PC-9 (cell line): ENCODE data around the gene SLC52A3. TPM values are rescaled to one million over a fixed set of nuclear protein-coding genes. Genes with fewer than 3 reads are reported as not detected.

Source experiments
- BruUV-seq: library from RNA; stranded (reverse); fragments of 400-500 nt; replicated peaks from 2 replicates; lab custom pipeline; 2021; lab: Mats Ljungman, UMichigan
- CTCF ChIA-PET: fragments of 300-600 bp; sonication (Branson Sonifier 250); formaldehyde crosslinking; loops from one replicate; lab custom pipeline; 2022; ENCODE audit warnings: antibody characterized with exemption; lab: Charles Lee
- POLR2A ChIA-PET: fragments of 300-600 bp; sonication (Branson Sonifier 250); formaldehyde crosslinking; loops from one replicate; lab custom pipeline; 2022; ENCODE audit warnings: antibody characterized with exemption; ENCODE audit not compliant: unreplicated experiment; lab: Charles Lee
- DNase-seq, 2 experiments: peaks; one replicate each; pipeline versions ENCODE4 v3.0.0 to v3.0.0-alpha.2; 2015 to 2022; ENCODE audit warnings: mixed read lengths in 1 of 2
- H2AFZ ChIP-seq: fragments of 200-600 bp; sonication (generic); 2 replicates; pipeline ENCODE4 v1.8.1; 2017; ENCODE audit warnings: antibody characterized with exemption
- H3F3A ChIP-seq: fragments of 200-600 bp; sonication (generic); 2 replicates; pipeline ENCODE4 v1.8.1; 2017; ENCODE audit warnings: antibody characterized with exemption, mild to moderate bottlenecking, low read depth; ENCODE audit not compliant: insufficient read depth
- H3K27ac ChIP-seq: fragments of 200-600 bp; sonication (generic); 2 replicates; pipeline ENCODE4 v1.6.1; 2016; ENCODE audit warnings: mixed run types
- H3K27me3 ChIP-seq: fragments of 200-600 bp; sonication (generic); 2 replicates; pipeline ENCODE4 v1.6.1; 2016; ENCODE audit warnings: low read depth, mixed run types; ENCODE audit not compliant: insufficient read depth
- H3K36me3 ChIP-seq: fragments of 200-600 bp; sonication (generic); 2 replicates; pipeline ENCODE4 v1.6.1; 2016; ENCODE audit warnings: low read depth, mixed run types
- H3K4me1 ChIP-seq: fragments of 200-600 bp; sonication (generic); replicated peaks from 2 replicates; pipeline ENCODE4 v1.6.1; 2016; ENCODE audit warnings: mixed run types; ENCODE audit not compliant: insufficient read depth
- H3K4me2 ChIP-seq: fragments of 200-600 bp; sonication (generic); 2 replicates; pipeline ENCODE4 v1.6.1; 2017; ENCODE audit warnings: mixed run types
- H3K4me3 ChIP-seq: fragments of 200-600 bp; sonication (generic); 2 replicates; pipeline ENCODE4 v1.6.1; 2016; ENCODE audit warnings: mixed run types
- H3K79me2 ChIP-seq: fragments of 200-600 bp; sonication (generic); 2 replicates; pipeline ENCODE4 v1.6.1; 2017; ENCODE audit warnings: low read depth, mixed run types
- H3K9me2 ChIP-seq: fragments of 200-600 bp; sonication (generic); 2 replicates; pipeline ENCODE4 v1.8.1; 2017; ENCODE audit warnings: mild to moderate bottlenecking; ENCODE audit not compliant: insufficient read depth
- H3K9me3 ChIP-seq: fragments of 200-600 bp; sonication (generic); 2 replicates; pipeline ENCODE4 v1.8.1; 2016; ENCODE audit warnings: low read depth; ENCODE audit not compliant: insufficient read depth
- H4K20me1 ChIP-seq: fragments of 200-600 bp; sonication (generic); 2 replicates; pipeline ENCODE4 v1.8.1; 2017; ENCODE audit not compliant: insufficient read depth
- EZH2 ChIP-seq: fragments of 200-600 bp; sonication (generic); IDR thresholded peaks from 2 replicates; pipeline ENCODE4 v1.8.0; 2017; ENCODE audit warnings: antibody characterized with exemption, low read depth
- intact Hi-C: fragments of 100-400 bp; cut with micrococcal nuclease; formaldehyde crosslinking; loops from one replicate; pipeline ENCODE4 v1.10.0; 2022; ENCODE audit not compliant: unreplicated experiment
- total RNA-seq: library from RNA; stranded (reverse); gene quantifications from 2 replicates; pipeline ENCODE4 v1.2.3, GENCODE V29; 2021
- TF ChIP-seq, protein P1 (sequence below): fragments of 200-600 bp; sonication (generic); conservative IDR thresholded peaks from 2 replicates; pipeline ENCODE4 v1.6.1; 2017; ENCODE audit warnings: mixed run types, antibody characterized with exemption, mild to moderate bottlenecking, moderate library complexity

SLC52A3 gene
- total RNA-seq, 1 experiment from 2014 or later, result 6.9 TPM

DNA sequence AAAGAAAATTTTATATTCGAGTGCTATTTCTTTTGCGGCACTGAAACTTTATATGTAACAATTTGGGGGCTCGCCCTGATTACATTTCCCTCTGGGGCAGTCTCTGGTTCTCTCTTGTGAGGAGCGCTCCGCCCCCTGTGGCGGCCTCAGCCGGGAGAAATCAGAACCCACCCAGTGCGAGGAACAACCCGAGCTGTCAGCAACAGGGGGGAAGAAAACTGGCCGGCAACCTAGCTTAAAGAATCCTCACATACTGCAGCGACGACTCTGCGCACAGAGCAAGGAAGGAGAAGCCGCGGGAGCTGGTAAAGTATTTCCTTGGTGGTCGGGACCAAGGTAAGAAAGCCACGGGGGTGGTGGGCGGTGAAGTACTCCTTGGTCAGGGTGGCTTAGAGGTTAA, 23.9 kb upstream of the SLC52A3 start:
- H3K27ac ChIP-seq, result no peak overlapping the region
- TF ChIP-seq, protein P1, sequence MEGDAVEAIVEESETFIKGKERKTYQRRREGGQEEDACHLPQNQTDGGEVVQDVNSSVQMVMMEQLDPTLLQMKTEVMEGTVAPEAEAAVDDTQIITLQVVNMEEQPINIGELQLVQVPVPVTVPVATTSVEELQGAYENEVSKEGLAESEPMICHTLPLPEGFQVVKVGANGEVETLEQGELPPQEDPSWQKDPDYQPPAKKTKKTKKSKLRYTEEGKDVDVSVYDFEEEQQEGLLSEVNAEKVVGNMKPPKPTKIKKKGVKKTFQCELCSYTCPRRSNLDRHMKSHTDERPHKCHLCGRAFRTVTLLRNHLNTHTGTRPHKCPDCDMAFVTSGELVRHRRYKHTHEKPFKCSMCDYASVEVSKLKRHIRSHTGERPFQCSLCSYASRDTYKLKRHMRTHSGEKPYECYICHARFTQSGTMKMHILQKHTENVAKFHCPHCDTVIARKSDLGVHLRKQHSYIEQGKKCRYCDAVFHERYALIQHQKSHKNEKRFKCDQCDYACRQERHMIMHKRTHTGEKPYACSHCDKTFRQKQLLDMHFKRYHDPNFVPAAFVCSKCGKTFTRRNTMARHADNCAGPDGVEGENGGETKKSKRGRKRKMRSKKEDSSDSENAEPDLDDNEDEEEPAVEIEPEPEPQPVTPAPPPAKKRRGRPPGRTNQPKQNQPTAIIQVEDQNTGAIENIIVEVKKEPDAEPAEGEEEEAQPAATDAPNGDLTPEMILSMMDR, result no peak
- TF ChIP-seq EZH2, result no peak
- no peak for DNase-seq
- H3K36me3 ChIP-seq, result no peaks in the 10 kb centered on the region
- H2AFZ ChIP-seq, result no peak overlapping the region
- intact Hi-C loops, result no loop called here
- CTCF ChIA-PET, result no interaction called here
- H3F3A ChIP-seq, result no peaks in the 10 kb centered on the region
- POLR2A ChIA-PET, result no interaction called here
- peaks cover 5% of the 10 kb centered on the region; the same call in 1 of the 2 replicates for H3K9me3 ChIP-seq
- H3K9me2 ChIP-seq, result no peaks in the 10 kb centered on the region
- no peak overlapping the region for H3K4me3 ChIP-seq
- H4K20me1 ChIP-seq, result no peaks in the 10 kb centered on the region
- H3K4me1 ChIP-seq, result no peaks in the 10 kb centered on the region
- no peaks in the 10 kb centered on the region for H3K79me2 ChIP-seq
- no peak overlapping the region for H3K4me2 ChIP-seq
- H3K27me3 ChIP-seq, result peaks cover 59% of the 10 kb centered on the region
- no TSS peak for BruUV-seq

DNA sequence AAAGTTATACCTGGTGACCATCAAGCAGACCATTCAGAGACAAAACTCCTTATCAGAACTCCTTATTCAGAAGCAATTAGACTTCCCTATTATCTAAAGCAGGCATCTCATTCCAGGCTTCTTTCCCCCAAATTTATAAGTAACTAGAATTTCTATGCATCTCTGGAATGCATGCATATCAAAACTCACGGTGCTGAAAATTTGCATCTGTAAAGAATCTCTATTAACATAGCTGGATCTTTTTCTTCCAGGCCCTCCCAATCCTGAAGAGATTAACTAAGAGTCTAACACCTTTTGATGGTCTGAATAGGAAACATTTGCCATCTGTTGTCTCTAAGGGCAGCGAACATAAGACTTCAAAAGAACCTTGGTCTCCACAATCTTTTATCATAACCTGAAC, 22.8 kb upstream of the SLC52A3 start:
- Histone ChIP-seq H3K27ac (no peak overlapping the region), H3K9me2 (no peaks in the 10 kb centered on the region), H3K79me2 (no peaks in the 10 kb centered on the region), H3K27me3 (peaks cover 60% of the 10 kb centered on the region), H3F3A (no peaks in the 10 kb centered on the region), H3K36me3 (no peaks in the 10 kb centered on the region), H3K9me3 (peaks cover 5% of the 10 kb centered on the region; the same call in 1 of the 2 replicates), H4K20me1 (no peaks in the 10 kb centered on the region), H2AFZ (no peak overlapping the region), H3K4me1 (no peaks in the 10 kb centered on the region), H3K4me2 (no peak overlapping the region), H3K4me3 (no peak overlapping the region)
- CTCF ChIA-PET, result no interaction called here
- no peak for TF ChIP-seq EZH2
- TF ChIP-seq, protein P1, result no peak
- POLR2A ChIA-PET, result no interaction called here
- DNase-seq, result no peak
- intact Hi-C loops, result no loop called here
- BruUV-seq, result no TSS peak

DNA sequence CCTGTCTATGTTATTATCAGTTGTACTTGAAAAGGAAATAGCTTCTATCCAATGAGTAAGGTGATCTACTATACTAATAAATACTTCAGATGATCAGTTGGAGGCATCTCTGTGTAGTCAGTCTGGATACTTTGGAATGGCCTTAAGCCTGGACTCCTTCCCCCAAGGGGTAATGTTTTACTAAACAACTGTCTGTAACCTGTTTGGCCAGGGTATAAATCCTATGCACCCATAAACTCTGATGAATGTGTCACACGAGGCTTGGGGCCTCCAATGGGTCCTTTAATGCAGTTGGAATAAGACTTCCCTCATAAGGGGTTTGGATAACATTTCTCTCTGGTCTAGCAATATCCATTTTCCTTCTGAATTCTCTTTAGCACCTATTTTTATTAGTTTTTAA, 19.5 kb upstream of the SLC52A3 start:
- H3K79me2 ChIP-seq, result no peaks in the 10 kb centered on the region
- H4K20me1 ChIP-seq, result no peaks in the 10 kb centered on the region
- no peaks in the 10 kb centered on the region for H3F3A ChIP-seq
- no peak overlapping the region for H3K4me2 ChIP-seq
- H3K4me3 ChIP-seq, result no peak overlapping the region
- no peaks in the 10 kb centered on the region for H3K4me1 ChIP-seq
- DNase-seq, result no peak
- no peak overlapping the region for H2AFZ ChIP-seq
- intact Hi-C loops, result no loop called here
- ChIA-PET CTCF (no interaction called here), POLR2A (no interaction called here)
- no peaks in the 10 kb centered on the region for H3K9me2 ChIP-seq
- H3K36me3 ChIP-seq, result no peaks in the 10 kb centered on the region
- TF ChIP-seq EZH2, result no peak
- TF ChIP-seq, protein P1, result no peak
- BruUV-seq, result no TSS peak
- H3K9me3 ChIP-seq, result peaks cover 13% of the 10 kb centered on the region; the same call in 1 of the 2 replicates
- H3K27me3 ChIP-seq, result peaks cover 35% of the 10 kb centered on the region
- no peak overlapping the region for H3K27ac ChIP-seq
